Measurements from ENCODE around the gene CAD. TPM values are rescaled to one million over a fixed set of nuclear protein-coding genes. Genes with fewer than 3 reads are reported as not detected.

The CAD gene
- total RNA-seq, 1 experiment from 2014 or later, result 114 TPM

GRCh38 chr2:27203741-27204140 lies 13.4 kb upstream of the CAD start:
- ChIA-PET CTCF (no interaction called here), RAD21 (ENCODE audit: low non-redundant PET in 1 of 2, low total read pairs in 2 of 2, uncharacterized antibody in 2 of 2, unreplicated experiment in 2 of 2) (no interaction called here), POLR2A (no interaction called here)
- H3K9ac ChIP-seq (ENCODE audit: low read length), result no peak overlapping the region
- no peaks in the 10 kb centered on the region for H4K20me1 ChIP-seq (ENCODE audit: insufficient read depth)
- H3K4me1 ChIP-seq (ENCODE audit: control insufficient read depth in 1 of 2, insufficient read depth in 2 of 2, low read length in 2 of 2), result no peaks in the 10 kb centered on the region
- no peak overlapping the region for H3K4me3 ChIP-seq (replicated peaks in 1 of 2; ENCODE audit: low read depth in 1 of 2, low read length in 2 of 2)
- H3K27ac ChIP-seq (ENCODE audit: low read depth, low read length), result no peak overlapping the region
- peaks cover 26 to 68% of the 10 kb centered on the region in 2 experiments; a peak in 2 of 4 replicates for H3K36me3 ChIP-seq (ENCODE audit: control insufficient read depth in 1 of 2, insufficient read depth in 2 of 2, low read length in 2 of 2)
- ATAC-seq (no peak), DNase-seq (ENCODE audit: low read depth, low spot score) (no peak)
- H3K79me2 ChIP-seq (ENCODE audit: insufficient read depth, low read length), result peaks cover 9% of the 10 kb centered on the region; the same call in 1 of the 2 replicates
- no peaks in the 10 kb centered on the region for H3K27me3 ChIP-seq (ENCODE audit: insufficient read depth, low read length)
- H3K9me3 ChIP-seq (ENCODE audit: control insufficient read depth in 1 of 2, insufficient read depth in 1 of 2, low read depth in 1 of 2, low read length in 2 of 2), result no peaks in the 10 kb centered on the region
- BruUV-seq (replicated peaks), result no TSS peak
- TF ChIP-seq CBX3 (IDR thresholded peaks at IDR 0.05; ENCODE audit: low read depth), result no peak
- intact Hi-C loops (cut with micrococcal nuclease), result no loop called here
- H2AFZ ChIP-seq (ENCODE audit: low read depth, low read length, poor library complexity, severe bottlenecking), result no peak overlapping the region
- H3K9me2 ChIP-seq (ENCODE audit: insufficient read depth), result no peaks in the 10 kb centered on the region
- no peak overlapping the region for H3K4me2 ChIP-seq (ENCODE audit: low read length)

GRCh38 chr2:27204566-27204965 lies 12.6 kb upstream of the CAD start:
- ATAC-seq, result no peak
- no peak for DNase-seq (ENCODE audit: low read depth, low spot score)
- Histone ChIP-seq H4K20me1 (ENCODE audit: insufficient read depth) (no peaks in the 10 kb centered on the region), H3K36me3 (ENCODE audit: control insufficient read depth in 1 of 2, insufficient read depth in 2 of 2, low read length in 2 of 2) (peaks cover 29 to 66% of the 10 kb centered on the region in 2 experiments; a peak in 2 of 4 replicates), H3K9ac (ENCODE audit: low read length) (no peak overlapping the region), H3K27ac (ENCODE audit: low read depth, low read length) (no peak overlapping the region), H3K4me2 (ENCODE audit: low read length) (no peak overlapping the region), H3K9me2 (ENCODE audit: insufficient read depth) (no peaks in the 10 kb centered on the region), H3K9me3 (ENCODE audit: control insufficient read depth in 1 of 2, insufficient read depth in 1 of 2, low read depth in 1 of 2, low read length in 2 of 2) (no peaks in the 10 kb centered on the region), H3K4me1 (ENCODE audit: control insufficient read depth in 1 of 2, insufficient read depth in 2 of 2, low read length in 2 of 2) (no peaks in the 10 kb centered on the region), H3K79me2 (ENCODE audit: insufficient read depth, low read length) (peaks cover 14% of the 10 kb centered on the region; the same call in 1 of the 2 replicates), H3K4me3 (replicated peaks in 1 of 2; ENCODE audit: low read depth in 1 of 2, low read length in 2 of 2) (no peak overlapping the region), H3K27me3 (ENCODE audit: insufficient read depth, low read length) (no peaks in the 10 kb centered on the region), H2AFZ (ENCODE audit: low read depth, low read length, poor library complexity, severe bottlenecking) (no peak overlapping the region)
- POLR2A ChIA-PET, result no interaction called here
- no TSS peak for BruUV-seq (replicated peaks)
- RAD21 ChIA-PET (ENCODE audit: low non-redundant PET in 1 of 2, low total read pairs in 2 of 2, uncharacterized antibody in 2 of 2, unreplicated experiment in 2 of 2), result no interaction called here
- intact Hi-C loops (cut with micrococcal nuclease), result no loop called here
- TF ChIP-seq SRF (IDR thresholded peaks at IDR 0.05; ENCODE audit: low read depth) (no peak), CBX3 (IDR thresholded peaks at IDR 0.05; ENCODE audit: low read depth) (no peak), CTCF (IDR thresholded peaks at IDR 0.05 in 2 of 3, conservative IDR thresholded peaks at IDR 0.05 in 1 of 3; ENCODE audit: borderline replicate concordance in 1 of 3, insufficient read depth in 1 of 3, low read depth in 2 of 3, low read length in 2 of 3) (no peak), POLR2A (IDR thresholded peaks at IDR 0.05; ENCODE audit: borderline replicate concordance, extremely low read depth, insufficient read depth, insufficient read length) (no peak), ELF1 (IDR thresholded peaks at IDR 0.05; ENCODE audit: borderline replicate concordance, low read depth) (no peak), CEBPB (IDR thresholded peaks at IDR 0.05; ENCODE audit: low read depth) (no peak), ZFX (IDR thresholded peaks at IDR 0.05) (no peak), ATF3 (IDR thresholded peaks at IDR 0.05) (no peak), EZH2 (IDR thresholded peaks at IDR 0.05) (no peak), ZBTB33 (IDR thresholded peaks at IDR 0.05; ENCODE audit: extremely low read depth, insufficient replicate concordance, low read length) (no peak), EGR1 (IDR thresholded peaks at IDR 0.05; ENCODE audit: low read depth) (no peak), SP1 (IDR thresholded peaks at IDR 0.05; ENCODE audit: low read depth) (no peak)
- CTCF ChIA-PET, result no interaction called here

Data from HCT116 (cell line).